ENCODE data around the gene BCAR3.
"Not testable (repeated sequence)": the region's sequence is repeated elsewhere in the genome, so short reads cannot be mapped to it uniquely, and the experiment has no call there.

BCAR3 gene

DNA sequence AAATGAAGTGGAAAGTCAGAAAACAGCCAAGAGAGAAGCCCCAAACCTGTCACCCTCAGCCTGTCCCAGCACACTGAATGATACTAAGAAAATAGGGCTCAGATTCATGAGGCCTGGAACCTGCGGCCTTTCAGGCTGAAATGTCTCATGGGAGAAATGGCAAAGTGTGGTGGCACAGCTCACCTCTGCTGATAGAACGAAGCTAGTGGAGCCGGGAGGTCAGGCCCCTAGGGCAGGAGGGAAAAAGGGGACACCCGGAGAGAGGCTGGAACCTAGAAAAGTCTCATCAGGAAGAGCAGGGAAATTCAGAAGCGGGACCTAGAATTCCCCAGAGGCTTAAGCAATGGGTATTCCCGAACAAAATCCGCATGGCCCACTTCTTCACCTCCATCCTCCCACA is 107.1 kb downstream of the BCAR3 start:
- DNase-seq, result no peak

DNA sequence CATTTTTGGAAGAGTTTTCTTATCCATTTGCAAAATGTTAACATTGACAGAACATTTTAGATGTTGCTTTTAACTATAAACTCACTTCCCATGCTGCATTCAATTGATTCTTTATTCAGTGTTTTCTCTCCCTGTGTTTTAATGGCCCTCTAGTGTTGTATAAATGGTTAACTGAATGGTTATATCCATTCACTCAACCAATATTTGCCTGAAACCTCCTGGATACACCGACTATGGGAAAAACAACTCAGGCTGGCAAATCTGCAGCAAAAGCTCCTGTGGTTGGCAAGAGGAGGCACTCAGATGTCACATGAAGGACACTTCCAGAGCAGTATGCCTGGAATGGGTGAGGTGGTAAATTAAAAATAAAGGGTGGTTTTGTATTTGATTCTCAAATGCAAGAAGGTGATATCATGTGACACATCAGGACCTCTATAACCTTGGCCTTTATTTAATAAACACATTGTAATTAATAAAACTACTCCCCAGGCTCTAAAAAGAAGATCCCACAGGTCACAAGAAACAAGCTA is 107.6 kb downstream of the BCAR3 start:
- no peak for DNase-seq

DNA sequence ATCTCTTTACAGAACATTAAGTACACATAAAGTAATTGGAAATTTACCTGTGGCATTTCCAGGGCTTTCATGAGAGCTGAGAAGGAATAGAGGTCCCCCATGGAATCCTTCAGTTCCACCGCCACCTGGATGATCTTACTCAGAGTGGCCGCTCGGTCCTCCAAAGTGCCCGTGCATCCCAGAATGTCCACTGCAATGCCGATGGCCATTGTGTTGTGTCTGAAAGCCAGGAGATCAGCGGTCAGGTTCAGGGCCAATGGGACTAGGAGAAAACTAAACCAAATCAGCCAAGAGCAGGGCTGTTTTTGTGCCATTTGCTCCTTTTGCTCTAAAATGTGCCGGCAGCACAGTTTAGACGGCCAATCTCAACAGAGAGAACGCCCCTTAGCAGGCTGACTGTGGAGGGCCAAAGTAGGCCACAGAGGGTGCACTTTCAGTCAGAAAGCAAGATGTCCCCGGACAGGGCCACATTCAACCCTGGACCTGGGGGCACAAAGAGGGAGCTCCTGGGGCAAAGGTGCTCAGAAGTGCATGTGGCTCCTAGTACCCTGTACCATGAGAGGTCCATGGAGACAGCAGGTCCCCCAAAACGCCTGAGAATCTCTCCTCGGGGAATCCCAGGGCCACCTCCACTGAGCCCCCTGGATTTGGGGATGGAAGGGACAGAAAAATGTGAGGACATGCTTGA is 109.9 kb downstream of the BCAR3 start:
- DNase-seq, result no peak

DNA sequence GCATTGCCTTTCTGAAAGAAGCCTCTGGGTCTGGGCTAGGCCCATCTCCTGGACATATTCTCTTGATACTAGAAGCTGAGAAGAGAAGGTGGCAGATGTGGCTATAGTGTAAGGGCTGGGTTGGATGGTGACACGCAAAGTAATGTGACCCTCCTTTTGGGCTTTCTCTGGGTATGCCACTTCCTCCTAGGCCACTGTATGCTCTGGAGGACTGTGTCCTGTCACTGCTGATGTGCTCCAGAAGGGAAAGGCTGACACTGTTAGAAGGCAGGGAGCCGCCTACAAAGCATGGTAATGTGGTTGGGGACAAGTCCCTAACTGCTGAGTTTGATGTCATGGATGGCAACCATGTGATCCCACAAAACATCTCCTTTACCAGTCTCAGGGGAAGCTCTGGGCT is 112.1 kb downstream of the BCAR3 start:
- no peak for DNase-seq

DNA sequence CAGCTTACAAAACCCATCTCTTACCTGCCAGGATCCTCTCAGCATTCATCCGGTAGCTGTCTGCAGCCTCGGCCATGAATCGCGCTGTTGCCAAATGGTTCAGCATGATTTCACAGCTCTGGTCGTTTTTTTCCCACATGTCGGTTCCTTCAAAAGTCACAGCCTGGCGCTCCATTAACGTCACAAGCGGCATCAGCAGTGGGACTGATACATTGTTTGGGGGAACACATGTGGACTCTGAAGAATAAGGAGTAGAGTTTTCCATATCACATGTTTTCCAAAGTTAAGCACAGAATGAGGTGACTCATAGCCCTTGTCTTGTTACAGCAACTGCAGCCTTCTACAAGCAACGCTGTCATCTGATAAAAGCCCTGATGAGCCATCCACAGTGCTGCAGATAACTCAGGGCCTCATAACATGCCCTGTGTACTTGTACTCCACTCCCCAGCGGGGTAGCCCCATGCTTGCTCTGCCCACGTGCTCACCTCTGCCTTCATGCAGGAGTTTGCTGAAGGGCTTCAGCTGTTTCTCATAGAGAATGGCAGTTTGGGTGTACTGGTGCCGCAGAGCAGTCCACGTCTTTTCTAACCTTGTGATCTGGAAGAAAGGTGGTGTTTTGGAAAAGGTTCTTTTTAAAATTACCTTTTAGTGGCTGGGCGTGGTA is 114.2 kb downstream of the BCAR3 start:
- DNase-seq, result no peak

DNA sequence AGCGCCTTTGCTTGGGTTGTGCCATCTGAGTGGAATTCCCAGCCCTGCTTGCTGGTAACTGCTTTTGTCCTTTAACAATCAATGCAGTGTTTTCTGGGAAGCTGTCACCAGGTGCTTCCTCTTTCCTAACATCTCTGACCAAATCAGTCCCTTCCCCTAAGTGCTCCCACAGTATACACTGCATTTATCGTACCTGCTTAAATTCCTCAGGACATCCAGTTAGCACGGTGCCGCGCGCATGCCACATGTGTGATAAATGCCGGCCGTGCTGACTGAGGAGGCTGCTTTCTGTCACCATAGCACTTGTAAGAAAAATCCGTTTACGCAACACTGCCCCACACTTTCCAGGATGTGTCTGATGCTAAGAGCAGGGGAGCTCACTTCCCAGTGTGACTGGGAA is 115.4 kb downstream of the BCAR3 start:
- no peak for DNase-seq

DNA sequence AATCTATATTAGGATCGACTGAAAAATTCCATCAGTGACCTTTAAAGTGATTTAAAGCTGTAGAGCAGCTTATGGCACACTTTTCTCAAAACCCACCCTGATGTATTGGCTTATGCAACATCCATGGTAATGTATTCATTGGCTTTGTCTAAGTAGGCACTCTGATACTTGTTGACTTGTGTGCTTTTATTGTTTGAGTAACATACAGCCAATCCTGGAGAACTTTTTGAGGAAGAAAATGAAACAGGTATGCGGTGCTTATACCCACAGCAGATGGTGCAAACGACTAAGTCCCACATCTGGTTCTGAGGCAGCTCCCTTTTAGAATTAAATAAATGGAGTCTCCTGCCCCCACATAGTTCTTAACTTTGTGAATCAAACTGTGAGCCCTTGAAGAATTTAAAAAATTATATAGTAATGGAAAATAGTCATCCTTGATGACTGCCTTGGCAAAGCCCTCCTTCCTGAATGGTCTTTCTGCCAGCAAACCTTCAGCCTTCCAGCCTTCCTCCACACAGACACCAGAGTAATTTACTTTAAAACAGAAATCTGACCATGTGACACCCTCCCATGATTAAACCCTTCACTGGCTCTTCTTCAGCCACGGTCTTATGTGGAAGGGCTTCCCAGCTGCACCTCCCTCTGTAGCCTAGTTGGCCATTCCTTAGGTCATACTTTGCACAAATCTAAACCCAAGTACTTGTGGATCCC is 116.0 kb downstream of the BCAR3 start:
- DNase-seq, result no peak

DNA sequence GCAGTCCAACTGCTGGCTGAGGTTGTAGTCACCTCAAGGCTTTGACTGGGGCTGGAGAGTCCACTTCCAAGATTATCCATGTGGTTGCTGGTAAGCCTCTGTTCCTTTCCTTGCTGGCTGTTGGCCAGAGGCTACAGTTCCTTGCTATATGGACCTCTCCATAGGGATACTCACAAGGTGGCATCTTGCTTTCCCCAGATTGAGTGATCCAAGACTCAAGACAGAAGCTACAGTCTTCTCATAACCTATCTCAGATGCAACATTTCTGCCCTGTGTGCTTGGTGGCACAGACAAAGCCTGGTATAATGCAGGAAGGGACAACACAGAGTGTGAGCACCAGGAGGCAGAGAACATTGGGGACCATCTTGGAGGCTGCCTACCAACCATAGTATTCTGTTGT is 121.9 kb downstream of the BCAR3 start:
- DNase-seq, result no peak

DNA sequence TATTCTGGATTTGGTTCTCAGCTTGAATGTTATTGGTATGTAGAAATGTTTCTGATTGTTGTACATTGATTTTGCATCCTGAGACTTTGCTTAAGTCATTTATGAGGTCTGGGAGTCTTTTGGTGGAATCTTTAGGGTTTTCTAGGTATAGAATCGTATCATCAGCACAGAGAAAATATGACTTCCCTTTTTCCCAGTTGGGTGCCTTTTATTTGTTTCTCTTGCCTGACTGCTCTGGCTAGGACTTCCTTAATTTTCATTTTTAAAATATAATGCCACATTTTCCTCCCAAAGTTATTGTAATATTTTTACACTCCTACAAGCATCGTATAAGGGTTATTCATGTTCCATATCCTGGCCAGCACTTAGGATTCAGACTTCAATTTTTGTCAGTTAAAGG is 122.6 kb downstream of the BCAR3 start:
- no peak for DNase-seq

DNA sequence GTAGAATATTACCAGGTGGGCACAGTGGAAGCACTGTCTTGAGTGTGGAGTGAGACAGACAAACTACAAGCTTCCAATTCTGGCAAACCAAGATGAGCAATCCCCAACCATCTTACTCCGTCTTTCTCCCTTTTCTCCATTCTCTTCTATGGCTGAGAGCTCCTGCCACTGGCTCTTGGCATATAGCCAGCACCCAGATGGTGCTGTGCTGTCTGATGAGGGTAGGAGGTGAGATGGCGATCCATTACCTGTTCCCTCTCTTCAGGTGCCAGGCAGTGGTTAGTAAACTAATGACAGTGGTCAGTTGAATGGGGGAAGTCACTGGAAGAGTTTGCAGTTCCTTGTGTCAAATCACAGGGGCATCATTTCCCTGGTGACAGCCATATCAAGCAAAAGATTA is 125.3 kb downstream of the BCAR3 start:
- no peak for DNase-seq

DNA sequence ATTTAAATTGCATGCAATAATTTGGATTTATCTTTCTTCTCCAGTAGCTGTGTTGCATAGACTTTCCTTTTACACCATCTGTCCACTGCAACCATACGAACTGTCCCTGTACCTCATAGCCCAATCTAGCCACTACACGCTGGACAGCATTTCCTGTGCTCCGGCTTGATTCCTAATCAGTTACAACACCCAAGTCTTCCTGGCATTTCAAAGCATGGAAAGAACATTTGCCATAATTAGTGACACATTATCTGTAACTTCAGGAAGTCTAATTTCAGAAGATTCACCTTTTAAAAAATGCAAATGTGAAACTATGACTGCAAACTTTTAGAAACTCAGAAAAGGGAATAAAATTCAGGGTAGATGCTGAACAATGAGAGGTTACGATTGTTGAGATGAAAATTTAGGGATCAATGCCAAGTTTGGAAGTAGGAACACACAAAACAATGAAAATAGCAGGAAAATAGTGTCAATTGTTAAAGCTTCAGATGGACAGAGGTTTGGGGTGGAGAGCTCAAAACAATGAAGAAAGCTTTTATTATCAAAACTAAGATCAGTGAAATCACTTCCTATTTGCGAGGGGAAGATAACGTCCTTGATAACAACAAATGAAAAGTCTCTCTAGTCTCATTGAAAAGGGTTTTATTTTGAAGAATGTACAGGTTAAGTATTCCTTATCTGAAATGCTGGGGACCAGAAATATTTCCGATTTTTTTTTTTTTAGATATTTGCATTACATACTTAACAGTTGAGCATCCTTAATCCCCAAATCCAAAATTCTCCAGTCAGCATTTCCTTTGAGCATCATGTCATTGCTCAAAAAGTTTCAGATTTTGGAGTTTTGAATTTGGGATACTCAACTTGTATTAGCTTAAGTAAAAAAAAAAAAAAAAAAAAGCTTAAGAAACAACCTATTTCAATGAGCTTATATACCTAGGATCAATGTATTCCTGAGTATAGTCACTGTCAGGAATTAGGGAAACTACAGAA is 126.5 kb downstream of the BCAR3 start:
- DNase-seq, result no peak

DNA sequence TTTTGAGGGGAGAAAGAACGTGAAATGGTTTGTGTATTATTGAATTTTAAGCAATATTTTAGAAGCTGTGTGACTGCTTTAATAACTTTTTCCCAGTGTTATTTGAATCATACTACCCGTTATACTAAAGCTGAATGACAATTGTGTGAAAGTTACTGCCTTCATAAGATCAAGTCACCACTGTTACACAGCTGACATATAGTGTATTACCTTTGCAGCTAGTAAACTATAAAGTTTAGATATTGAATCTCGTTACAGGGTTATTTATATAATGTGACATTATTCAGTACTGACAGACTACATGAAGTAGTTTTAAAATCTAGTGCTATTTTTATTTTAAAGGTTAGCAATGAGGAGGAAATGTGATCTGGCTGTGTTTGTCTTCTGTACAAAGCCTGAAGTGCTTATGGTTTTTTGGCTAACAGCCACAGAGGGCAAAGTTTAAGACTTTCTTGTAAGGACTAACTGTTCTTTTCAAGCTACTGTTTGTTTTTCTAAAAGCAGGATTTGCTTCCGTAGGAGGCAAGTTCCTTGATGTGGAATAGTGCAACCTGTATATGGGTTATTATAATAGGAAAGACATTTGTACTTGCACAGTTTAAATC is 127.6 kb downstream of the BCAR3 start:
- DNase-seq, result not testable (repeated sequence)

DNA sequence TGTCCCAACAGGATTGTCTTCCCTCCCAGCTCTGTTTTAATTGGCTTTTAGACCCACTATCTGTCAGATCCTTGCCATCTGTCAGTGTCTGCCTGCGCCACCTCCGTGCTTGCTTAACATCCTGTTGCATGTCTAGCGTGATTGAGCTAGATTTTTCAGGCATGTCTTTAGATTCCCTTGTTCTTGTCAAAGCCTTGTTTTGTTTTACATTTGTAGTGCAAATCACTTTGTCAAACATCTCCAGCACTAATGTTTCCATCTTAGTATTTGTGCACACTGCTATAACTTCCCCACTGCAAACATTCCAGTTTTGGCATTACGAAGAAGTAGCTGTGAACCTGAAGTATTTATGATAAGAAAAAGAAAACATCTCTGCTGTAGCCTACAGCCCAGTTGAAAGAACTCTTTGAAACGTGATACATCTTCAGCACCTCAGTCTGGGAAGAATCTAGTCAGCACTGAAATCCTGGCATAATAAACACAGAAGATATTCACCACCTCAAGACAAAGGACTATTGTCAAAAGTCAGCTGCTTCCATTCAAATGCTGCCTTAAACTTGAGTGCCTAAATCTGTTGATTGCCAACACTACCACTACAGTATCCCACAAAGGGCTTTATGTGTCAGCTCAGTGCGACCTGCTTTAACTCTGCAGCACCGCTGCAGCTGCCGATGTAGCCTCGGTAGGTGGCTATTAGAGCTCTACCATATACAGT is 128.7 kb downstream of the BCAR3 start:
- no peak for DNase-seq

DNA sequence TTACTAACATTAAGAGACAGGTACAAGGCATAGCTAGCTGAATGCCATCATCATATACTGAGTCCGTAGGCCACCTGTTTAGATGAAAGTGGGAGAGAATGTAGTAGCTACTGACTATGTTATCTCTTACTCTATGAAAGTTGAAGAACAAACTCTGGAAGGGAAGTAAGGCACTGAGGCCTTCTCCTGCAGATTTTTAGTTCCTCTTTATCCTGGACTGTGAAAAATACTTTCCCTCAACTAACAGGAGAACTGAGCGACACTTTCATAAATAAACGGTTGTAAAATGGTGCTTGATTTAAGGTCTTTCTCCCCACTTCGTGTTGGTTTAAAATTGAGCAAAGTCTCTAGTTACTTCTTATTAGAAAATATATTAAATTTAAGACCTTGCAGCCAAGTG is 131.8 kb downstream of the BCAR3 start:
- no peak for DNase-seq

DNA sequence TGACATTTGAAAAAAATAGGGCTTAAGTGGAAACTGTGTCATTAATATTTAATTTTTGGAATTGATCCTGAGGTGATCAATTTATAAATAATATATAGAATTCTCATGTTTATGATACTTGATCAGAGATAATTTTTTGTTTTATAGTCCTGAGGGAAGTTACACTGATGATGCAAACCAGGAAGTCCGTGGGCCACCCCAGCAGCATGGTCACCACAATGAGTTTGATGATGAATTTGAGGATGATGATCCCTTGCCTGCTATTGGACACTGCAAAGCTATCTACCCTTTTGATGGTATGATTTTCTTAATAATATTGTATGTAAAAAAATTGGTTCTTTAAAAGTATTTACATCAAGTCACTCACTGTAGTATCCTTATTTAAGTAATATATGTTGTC is 132.5 kb downstream of the BCAR3 start:
- DNase-seq, result no peak

DNA sequence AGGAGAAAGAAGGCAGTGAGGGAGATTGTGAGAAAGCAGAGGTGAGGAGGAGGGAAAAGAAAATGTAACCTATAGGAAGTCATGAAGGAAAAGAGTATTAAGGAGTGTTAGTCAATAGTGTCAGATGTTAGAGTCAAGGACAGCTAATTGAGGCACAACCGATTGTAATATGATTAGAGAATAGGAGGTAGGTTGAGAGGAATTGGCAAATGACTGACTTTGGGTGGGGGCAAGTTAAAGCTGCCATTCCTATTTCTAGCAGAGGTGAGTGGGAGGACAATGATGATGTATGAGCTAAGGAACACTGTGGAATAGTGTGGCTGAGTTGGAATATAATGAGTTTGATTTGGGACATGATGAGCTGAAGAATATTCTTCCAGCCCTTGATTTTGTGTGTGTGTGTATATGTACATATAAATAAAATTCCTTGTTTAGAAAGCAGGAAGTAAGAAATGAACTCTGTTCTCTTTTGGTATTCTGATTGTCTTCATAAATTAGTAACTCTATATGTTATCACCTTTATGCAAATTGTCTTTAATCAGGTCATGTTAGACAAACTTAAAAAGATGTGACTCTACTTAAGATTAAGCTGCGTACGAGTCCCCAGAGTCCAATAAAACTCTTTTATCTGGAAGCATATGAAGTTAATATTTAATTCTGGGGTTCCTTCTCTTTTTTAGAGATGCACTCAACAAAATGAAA is 135.3 kb downstream of the BCAR3 start:
- no peak for DNase-seq

DNA sequence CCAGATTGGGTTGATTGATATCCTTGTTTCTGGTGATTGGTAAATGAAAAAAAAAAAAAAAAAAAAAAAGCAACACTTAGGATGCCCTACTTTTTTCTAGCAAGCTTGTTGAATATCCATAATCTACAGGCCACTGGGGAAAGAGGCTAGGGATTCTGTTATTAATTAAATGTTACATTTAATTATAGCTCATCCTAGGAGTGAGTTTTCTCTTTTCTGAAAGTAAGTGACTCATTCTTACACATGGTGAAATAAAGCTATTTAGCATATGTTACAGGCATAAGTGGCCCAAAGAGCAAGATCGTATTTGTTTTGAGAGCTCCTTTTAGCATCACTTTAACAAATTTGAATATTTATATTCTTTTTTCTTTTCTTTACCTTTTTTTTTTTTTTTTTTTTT is 139.2 kb downstream of the BCAR3 start:
- no peak for DNase-seq

DNA sequence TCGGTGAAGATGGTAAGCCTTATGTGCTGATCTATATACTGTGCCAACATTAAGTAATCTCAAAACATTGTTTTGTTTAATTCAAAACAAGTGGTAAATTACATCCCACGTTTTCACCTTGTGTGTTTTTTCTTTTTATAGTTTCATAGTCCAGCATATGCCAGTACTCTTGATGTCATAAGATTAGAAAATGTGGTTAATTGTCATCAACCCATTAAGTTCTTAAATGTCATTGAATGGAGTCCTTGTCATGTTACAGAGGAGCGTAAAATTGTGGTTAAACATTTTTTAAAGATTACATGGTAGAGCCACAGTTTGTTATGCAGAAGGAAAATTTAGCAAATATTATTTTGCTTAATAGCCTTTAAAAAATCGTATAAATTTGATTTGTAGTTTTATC is 140.6 kb downstream of the BCAR3 start:
- DNase-seq, result no peak

DNA sequence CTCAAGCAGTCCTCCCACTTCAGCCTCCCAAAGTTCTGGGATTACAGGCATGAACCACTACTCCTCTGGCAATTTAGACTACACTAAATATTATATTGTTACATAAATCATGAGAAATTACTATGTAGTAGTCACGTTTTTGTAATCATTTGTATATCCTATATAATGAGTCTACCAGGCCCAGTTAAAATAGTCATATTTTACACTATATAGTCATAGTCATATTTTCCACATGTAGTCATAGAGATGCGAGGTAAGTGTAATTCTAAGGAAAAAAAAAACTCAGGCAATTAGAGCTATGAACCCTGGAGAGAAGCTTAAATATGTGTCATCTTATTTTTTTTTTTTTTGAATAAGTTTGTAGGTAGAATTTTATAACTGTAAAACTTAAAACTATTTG is 143.7 kb downstream of the BCAR3 start:
- DNase-seq, result no peak

DNA sequence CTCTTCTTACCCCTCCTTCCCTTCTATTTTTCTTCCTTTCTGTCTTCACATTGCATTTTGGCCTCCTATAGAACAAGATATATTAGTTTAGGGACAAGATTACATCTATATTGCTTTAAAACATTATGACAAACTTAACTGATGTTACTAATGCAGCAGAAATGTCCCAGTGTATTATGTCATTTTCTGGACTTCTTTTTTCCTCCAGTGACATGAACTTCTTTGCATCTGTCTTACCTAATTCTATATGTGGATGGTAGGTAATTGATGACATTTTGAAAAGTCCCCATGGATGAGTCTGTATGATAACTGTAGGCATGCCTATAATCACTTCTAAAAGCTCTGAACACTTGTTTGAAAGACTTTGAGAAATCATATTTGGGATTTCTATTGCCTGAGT is 144.2 kb downstream of the BCAR3 start:
- no peak for DNase-seq

DNA sequence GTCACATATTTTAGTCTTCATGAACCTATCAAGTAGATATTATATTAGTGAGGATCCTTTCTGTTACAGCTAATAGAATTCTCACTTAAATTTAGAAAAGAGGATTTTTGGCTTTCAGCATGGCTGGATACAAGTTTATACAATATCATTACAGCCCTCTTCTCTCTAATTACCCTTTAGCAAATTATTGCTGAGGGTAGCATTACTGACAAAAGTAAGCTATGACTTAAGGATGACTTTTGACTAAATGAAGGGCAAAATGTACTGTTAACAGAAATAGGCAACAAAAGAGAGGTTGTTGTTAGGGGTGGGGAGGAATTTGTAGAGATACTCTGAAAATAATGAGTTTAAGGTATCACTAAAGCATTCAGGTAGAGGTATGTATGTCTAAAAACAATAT is 148.0 kb downstream of the BCAR3 start:
- DNase-seq, result no peak
